H1 (cell line): ENCODE data around the gene DNAL1.

Experiments used
- CEBPB ChIP-seq: IDR thresholded peaks from 2 replicates; pipeline ENCODE4 v1.6.1; 2012; ENCODE audit warnings: low read depth, low read length
- TF ChIP-seq, protein P1 (sequence below), 3 experiments: IDR thresholded peaks; 1 replicate in 2 of 3; 2 replicates in 1 of 3; pipeline versions ENCODE4 v1.5.1 to v1.6.1; 2011; ENCODE audit warnings: low read length in 3 of 3, mild to moderate bottlenecking in 3 of 3, inconsistent platforms in 2 of 3, low read depth in 1 of 3, moderate library complexity in 1 of 3; ENCODE audit not compliant: insufficient read depth in 1 of 3; ENCODE audit errors: control extremely low read depth in 1 of 3

- no peak for TF ChIP-seq CEBPB
- TF ChIP-seq, protein P1, sequence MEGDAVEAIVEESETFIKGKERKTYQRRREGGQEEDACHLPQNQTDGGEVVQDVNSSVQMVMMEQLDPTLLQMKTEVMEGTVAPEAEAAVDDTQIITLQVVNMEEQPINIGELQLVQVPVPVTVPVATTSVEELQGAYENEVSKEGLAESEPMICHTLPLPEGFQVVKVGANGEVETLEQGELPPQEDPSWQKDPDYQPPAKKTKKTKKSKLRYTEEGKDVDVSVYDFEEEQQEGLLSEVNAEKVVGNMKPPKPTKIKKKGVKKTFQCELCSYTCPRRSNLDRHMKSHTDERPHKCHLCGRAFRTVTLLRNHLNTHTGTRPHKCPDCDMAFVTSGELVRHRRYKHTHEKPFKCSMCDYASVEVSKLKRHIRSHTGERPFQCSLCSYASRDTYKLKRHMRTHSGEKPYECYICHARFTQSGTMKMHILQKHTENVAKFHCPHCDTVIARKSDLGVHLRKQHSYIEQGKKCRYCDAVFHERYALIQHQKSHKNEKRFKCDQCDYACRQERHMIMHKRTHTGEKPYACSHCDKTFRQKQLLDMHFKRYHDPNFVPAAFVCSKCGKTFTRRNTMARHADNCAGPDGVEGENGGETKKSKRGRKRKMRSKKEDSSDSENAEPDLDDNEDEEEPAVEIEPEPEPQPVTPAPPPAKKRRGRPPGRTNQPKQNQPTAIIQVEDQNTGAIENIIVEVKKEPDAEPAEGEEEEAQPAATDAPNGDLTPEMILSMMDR (IDR thresholded peaks at IDR 0.05; ENCODE audit: control extremely low read depth in 1 of 3, insufficient read depth in 1 of 3, low read depth in 1 of 3, low read length in 3 of 3): no peak
Measured at GRCh38 chr14:73667854-73668253, 23.1 kb downstream of the DNAL1 start.
